Measurements from ENCODE around the gene PTTG1.

Gene PTTG1

GRCh38 chr5:160452036-160452435 lies 30.4 kb downstream of the PTTG1 start:
- H3K4me1 ChIP-seq (ENCODE audit: low read length): peaks cover 21% of the 10 kb centered on the region
- H4K20me1 ChIP-seq (ENCODE audit: insufficient read depth, low read length): no peaks in the 10 kb centered on the region
- H3K36me3 ChIP-seq (replicated peaks; ENCODE audit: low read depth, low read length): no peaks in the 10 kb centered on the region
- no peaks in the 10 kb centered on the region for H3K27me3 ChIP-seq (ENCODE audit: low read depth, low read length)
- no peak overlapping the region for H3K27ac ChIP-seq (ENCODE audit: low read length)
- H3K9ac ChIP-seq (ENCODE audit: low read length): no peak overlapping the region
- no peaks in the 10 kb centered on the region for H3K79me2 ChIP-seq (ENCODE audit: low read length)
- TF ChIP-seq CTCF (IDR thresholded peaks at IDR 0.05; ENCODE audit: low read depth, low read length): no peak
- TF ChIP-seq EZH2phosphoT487 (IDR thresholded peaks at IDR 0.05; ENCODE audit: low read depth): no peak
- no peaks in the 10 kb centered on the region for H3K9me3 ChIP-seq (ENCODE audit: insufficient read depth, low read length)
- H2AFZ ChIP-seq (ENCODE audit: low read depth, low read length): no peak overlapping the region
- H3K4me3 ChIP-seq (ENCODE audit: low read length): no peak overlapping the region
- no peak overlapping the region for H3K4me2 ChIP-seq (ENCODE audit: low read length)

- Histone ChIP-seq H3K9ac (ENCODE audit: low read length) (no peak overlapping the region), H4K20me1 (ENCODE audit: insufficient read depth, low read length) (no peaks in the 10 kb centered on the region), H3K36me3 (replicated peaks; ENCODE audit: low read depth, low read length) (no peaks in the 10 kb centered on the region), H3K27me3 (ENCODE audit: low read depth, low read length) (no peaks in the 10 kb centered on the region), H2AFZ (ENCODE audit: low read depth, low read length) (0 out of 2 replicates have a peak overlapping the region, but pooled peaks have one; percentile 0), H3K4me2 (ENCODE audit: low read length) (peak overlapping the region; percentile 6), H3K79me2 (ENCODE audit: low read length) (no peaks in the 10 kb centered on the region), H3K27ac (ENCODE audit: low read length) (no peak overlapping the region), H3K4me3 (ENCODE audit: low read length) (no peak overlapping the region), H3K4me1 (ENCODE audit: low read length) (peaks cover 21% of the 10 kb centered on the region), H3K9me3 (ENCODE audit: insufficient read depth, low read length) (no peaks in the 10 kb centered on the region)
- no peak for TF ChIP-seq CTCF (IDR thresholded peaks at IDR 0.05; ENCODE audit: low read depth, low read length)
- no peak for TF ChIP-seq EZH2phosphoT487 (IDR thresholded peaks at IDR 0.05; ENCODE audit: low read depth)
Observed at GRCh38 chr5:160452795-160453194, 31.1 kb downstream of the PTTG1 start.

- H3K4me2 ChIP-seq (ENCODE audit: low read length): no peak overlapping the region
- no peaks in the 10 kb centered on the region for H3K27me3 ChIP-seq (ENCODE audit: low read depth, low read length)
- H3K4me1 ChIP-seq (ENCODE audit: low read length): peaks cover 26% of the 10 kb centered on the region
Observed at GRCh38 chr5:160453751-160454150, 32.1 kb downstream of the PTTG1 start.

GRCh38 chr5:160455600-160455999 lies 33.9 kb downstream of the PTTG1 start:
- Histone ChIP-seq H3K4me1 (ENCODE audit: low read length) (peaks cover 30% of the 10 kb centered on the region), H3K9me3 (ENCODE audit: insufficient read depth, low read length) (no peaks in the 10 kb centered on the region), H3K27me3 (ENCODE audit: low read depth, low read length) (no peaks in the 10 kb centered on the region), H3K79me2 (ENCODE audit: low read length) (no peaks in the 10 kb centered on the region), H4K20me1 (ENCODE audit: insufficient read depth, low read length) (no peaks in the 10 kb centered on the region), H3K27ac (ENCODE audit: low read length) (no peak overlapping the region), H3K9ac (ENCODE audit: low read length) (no peak overlapping the region), H3K4me2 (ENCODE audit: low read length) (no peak overlapping the region), H2AFZ (ENCODE audit: low read depth, low read length) (no peak overlapping the region), H3K36me3 (replicated peaks; ENCODE audit: low read depth, low read length) (no peaks in the 10 kb centered on the region), H3K4me3 (ENCODE audit: low read length) (no peak overlapping the region)
- TF ChIP-seq CTCF (IDR thresholded peaks at IDR 0.05; ENCODE audit: low read depth, low read length) (no peak), EZH2phosphoT487 (IDR thresholded peaks at IDR 0.05; ENCODE audit: low read depth) (no peak)

More at GRCh38 chr5:160453751-160454150, 32.1 kb downstream of the PTTG1 start:
- Histone ChIP-seq H4K20me1 (ENCODE audit: insufficient read depth, low read length) (no peaks in the 10 kb centered on the region), H3K9ac (ENCODE audit: low read length) (no peak overlapping the region), H2AFZ (ENCODE audit: low read depth, low read length) (no peak overlapping the region), H3K4me3 (ENCODE audit: low read length) (no peak overlapping the region), H3K27ac (ENCODE audit: low read length) (no peak overlapping the region), H3K79me2 (ENCODE audit: low read length) (no peaks in the 10 kb centered on the region), H3K9me3 (ENCODE audit: insufficient read depth, low read length) (no peaks in the 10 kb centered on the region), H3K36me3 (replicated peaks; ENCODE audit: low read depth, low read length) (no peaks in the 10 kb centered on the region)
- TF ChIP-seq CTCF (IDR thresholded peaks at IDR 0.05; ENCODE audit: low read depth, low read length) (no peak), EZH2phosphoT487 (IDR thresholded peaks at IDR 0.05; ENCODE audit: low read depth) (no peak)

Measured in OCI-LY3 (cell line).